Esophagus (tissue), 2 donors: Measurements from ENCODE around the gene PRSS56. TPM values are rescaled to one million over a fixed set of nuclear protein-coding genes. Genes with fewer than 3 reads are reported as not detected.
A peak's percentile ranks its signal among the peaks of the same experiment; 100 is the strongest.
"Not testable (repeated sequence)": the region's sequence is repeated elsewhere in the genome, so short reads cannot be mapped to it uniquely, and the experiment has no call there.

Experiments
- H3K27ac ChIP-seq, 2 donors: one replicate each; pipeline ENCODE4 v1.5.1; 2013; ENCODE audit warnings: low read depth in 2 of 2, mild to moderate bottlenecking in 2 of 2, inconsistent platforms in 1 of 2, low read length in 1 of 2, moderate library complexity in 1 of 2
- H3K27me3 ChIP-seq, 2 donors: one replicate each; pipeline ENCODE4 v1.6.1; 2013; ENCODE audit warnings: low read length in 2 of 2, control low read depth in 1 of 2, mild to moderate bottlenecking in 1 of 2; ENCODE audit not compliant: insufficient read depth in 2 of 2, control insufficient read depth in 1 of 2
- H3K36me3 ChIP-seq, 2 donors: one replicate each; pipeline ENCODE4 v1.6.1; 2013; ENCODE audit warnings: low read length in 1 of 2; ENCODE audit not compliant: control insufficient read depth in 2 of 2, insufficient read depth in 2 of 2
- H3K4me1 ChIP-seq, 2 donors: one replicate each; pipeline ENCODE4 v1.6.1; 2013; ENCODE audit warnings: low read length in 1 of 2; ENCODE audit not compliant: control insufficient read depth in 2 of 2, insufficient read depth in 2 of 2
- H3K4me3 ChIP-seq, 2 donors: one replicate each; pipeline ENCODE4 v1.5.1; 2013; ENCODE audit warnings: low read length in 2 of 2, mild to moderate bottlenecking in 2 of 2, low read depth in 1 of 2, moderate library complexity in 1 of 2
- H3K9me3 ChIP-seq, 2 donors: one replicate each; pipeline ENCODE4 v1.6.1; 2013; ENCODE audit warnings: mild to moderate bottlenecking in 2 of 2, low read depth in 1 of 2, low read length in 1 of 2, moderate library complexity in 1 of 2; ENCODE audit not compliant: control insufficient read depth in 2 of 2, insufficient read depth in 1 of 2
- WGBS, 2 donors: extraction: QIAGEN DNeasy Blood & Tissue Kit; methylation state at CpG; one replicate each; pipeline ENCODE4 v1.1.7; 2013; 5-methylcytosine and 5-hydroxymethylcytosine counted together
- polyA plus RNA-seq, 2 donors: library from polyadenylated mRNA; stranded (reverse); fragments of 200-250 nt; gene quantifications; one replicate each; pipeline ENCODE4 v1.2.3, GENCODE V29; 2013
- donor health status: healthy with polysubstance abuse.
- donor health status: Bipolar disorder and iron deficiency.

Gene PRSS56
- polyA plus RNA-seq, 2 donors = not detected

- no peaks in the 10 kb centered on the region for H3K4me1 ChIP-seq
- WGBS, 2 donors = 78 to 84% methylated on average over 3 of the region's 3 CpGs
- peaks cover 3 to 7% of the 10 kb centered on the region in 2 donors for H3K36me3 ChIP-seq
- no peaks in the 10 kb centered on the region for H3K9me3 ChIP-seq
- H3K27me3 ChIP-seq = no peaks in the 10 kb centered on the region
- H3K4me3 ChIP-seq = no peak overlapping the region
- H3K27ac ChIP-seq = no peak overlapping the region
Observed at GRCh38 chr2:232556426-232556825, 36.2 kb downstream of the PRSS56 start.

- H3K9me3 ChIP-seq = no peaks in the 10 kb centered on the region
- H3K27ac ChIP-seq = no peak overlapping the region
- H3K4me3 ChIP-seq = no peak overlapping the region
- no peaks in the 10 kb centered on the region for H3K4me1 ChIP-seq
- H3K36me3 ChIP-seq = peaks cover 5 to 21% of the 10 kb centered on the region in 2 donors
- no peaks in the 10 kb centered on the region for H3K27me3 ChIP-seq
- 80 to 90% methylated on average over 8 of the region's 8 CpGs for WGBS, 2 donors
Observed at GRCh38 chr2:232562515-232563151, 42.4 kb downstream of the PRSS56 start.

DNA sequence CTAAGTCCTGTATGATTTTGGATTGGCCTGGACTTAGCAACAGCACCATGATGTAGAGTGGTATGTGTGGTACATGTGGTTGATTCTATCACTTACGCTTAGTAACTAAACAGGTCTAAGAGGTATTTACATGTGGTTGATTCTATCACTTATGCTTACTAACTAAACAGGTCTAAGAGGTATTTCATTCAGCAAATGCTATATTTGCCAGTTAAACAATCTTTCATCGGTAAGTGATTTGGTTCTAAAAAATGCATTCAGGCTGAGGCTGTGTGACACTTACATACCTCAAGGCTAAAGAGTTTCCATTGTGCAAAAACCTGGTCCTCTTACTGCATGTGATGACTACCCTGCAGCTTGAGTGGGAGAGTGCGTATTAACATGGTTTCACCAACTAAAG lies 43.4 kb downstream of the PRSS56 start:
- Histone ChIP-seq H3K36me3 (peaks cover 7 to 19% of the 10 kb centered on the region in 2 donors), H3K4me3 (no peak overlapping the region), H3K9me3 (no peaks in the 10 kb centered on the region), H3K27ac (no peak overlapping the region), H3K27me3 (no peaks in the 10 kb centered on the region), H3K4me1 (no peaks in the 10 kb centered on the region)
- WGBS, 2 donors = 52 to 64% methylated on average over 3 of the region's 3 CpGs

- no peaks in the 10 kb centered on the region for H3K4me1 ChIP-seq
- peaks cover 22 to 36% of the 10 kb centered on the region in 2 donors for H3K36me3 ChIP-seq
- no peak overlapping the region for H3K4me3 ChIP-seq
- H3K9me3 ChIP-seq = no peaks in the 10 kb centered on the region
- H3K27me3 ChIP-seq = no peaks in the 10 kb centered on the region
- H3K27ac ChIP-seq = peak overlapping the region in 1 of 2 donors; percentile 36
Observed at GRCh38 chr2:232567721-232568120, 47.5 kb downstream of the PRSS56 start.

DNA sequence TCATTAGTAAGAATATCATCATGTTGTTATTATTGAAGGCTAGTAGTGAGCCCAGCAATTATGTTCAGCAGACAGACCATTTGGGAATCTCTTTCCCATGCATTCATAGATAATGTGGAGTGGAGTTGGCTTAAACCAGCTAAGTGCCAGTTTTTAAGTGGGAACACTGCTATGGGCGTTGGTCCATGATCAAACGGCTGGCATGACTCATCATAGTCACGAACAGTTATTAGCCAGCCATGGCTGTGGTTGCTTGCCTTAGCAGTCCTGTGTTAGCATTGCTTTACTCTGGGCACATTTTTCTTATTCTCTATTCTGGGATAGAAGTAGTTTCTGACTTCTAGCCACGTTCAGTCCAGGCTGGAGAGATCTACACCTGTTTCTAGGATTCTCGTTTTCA lies 48.0 kb downstream of the PRSS56 start:
- no peak overlapping the region for H3K27ac ChIP-seq
- WGBS, 2 donors = 36 to 57% methylated on average over 5 of the region's 5 CpGs
- peaks cover 26 to 34% of the 10 kb centered on the region in 2 donors for H3K36me3 ChIP-seq
- H3K9me3 ChIP-seq = no peaks in the 10 kb centered on the region
- no peak overlapping the region for H3K4me3 ChIP-seq
- no peaks in the 10 kb centered on the region for H3K4me1 ChIP-seq
- H3K27me3 ChIP-seq = no peaks in the 10 kb centered on the region

DNA sequence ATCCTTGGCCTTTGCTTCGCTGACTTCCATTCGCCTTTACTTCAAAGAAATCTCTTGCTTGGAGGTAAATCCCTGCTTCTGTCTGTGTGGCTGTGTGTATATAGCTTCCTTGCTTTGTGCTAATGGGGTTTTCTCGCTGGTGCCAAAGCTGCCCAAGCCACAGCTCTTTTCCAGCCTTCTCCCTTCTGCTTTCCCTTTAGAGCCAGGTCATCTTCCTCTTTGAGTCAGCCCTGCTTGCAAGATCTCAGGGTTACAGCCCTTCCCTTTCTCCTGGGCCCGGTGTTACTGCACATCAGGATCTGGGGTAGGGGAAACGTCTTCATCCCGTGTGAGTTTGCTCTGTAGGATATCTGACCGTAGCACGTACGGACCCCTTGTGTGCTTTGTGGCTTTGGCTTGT lies 49.4 kb downstream of the PRSS56 start:
- no peaks in the 10 kb centered on the region for H3K9me3 ChIP-seq
- WGBS, 2 donors = 93 to 95% methylated on average over 9 of the region's 9 CpGs
- no peaks in the 10 kb centered on the region for H3K4me1 ChIP-seq
- no peak overlapping the region for H3K4me3 ChIP-seq
- no peak overlapping the region for H3K27ac ChIP-seq
- no peaks in the 10 kb centered on the region for H3K27me3 ChIP-seq
- H3K36me3 ChIP-seq = peaks cover 29 to 38% of the 10 kb centered on the region in 2 donors

- not testable (repeated sequence) for H3K27ac ChIP-seq, H3K9me3 ChIP-seq, H3K27me3 ChIP-seq, H3K4me3 ChIP-seq, H3K4me1 ChIP-seq
- peaks cover 29 to 35% of the 10 kb centered on the region in 2 donors for H3K36me3 ChIP-seq
- WGBS, 2 donors = 97 to 99% methylated on average over 6 of the region's 6 CpGs
Observed at GRCh38 chr2:232570481-232570880, 50.3 kb downstream of the PRSS56 start.

- H3K27ac ChIP-seq = no peak overlapping the region
- peaks cover 29 to 34% of the 10 kb centered on the region in 2 donors for H3K36me3 ChIP-seq
- WGBS, 2 donors = 77 to 78% methylated on average over 7 of the region's 7 CpGs
- H3K9me3 ChIP-seq = no peaks in the 10 kb centered on the region
- H3K27me3 ChIP-seq = no peaks in the 10 kb centered on the region
- no peaks in the 10 kb centered on the region for H3K4me1 ChIP-seq
- no peak overlapping the region for H3K4me3 ChIP-seq
Observed at GRCh38 chr2:232571026-232571474, 50.9 kb downstream of the PRSS56 start.

- Histone ChIP-seq H3K27me3 (no peaks in the 10 kb centered on the region), H3K27ac (no peak overlapping the region), H3K9me3 (no peaks in the 10 kb centered on the region), H3K4me3 (no peak overlapping the region), H3K36me3 (peaks cover 23 to 26% of the 10 kb centered on the region in 2 donors), H3K4me1 (no peaks in the 10 kb centered on the region)
Observed at GRCh38 chr2:232573042-232573441, 52.9 kb downstream of the PRSS56 start.

- H3K9me3 ChIP-seq = no peaks in the 10 kb centered on the region
- H3K4me3 ChIP-seq = no peak overlapping the region
- H3K27me3 ChIP-seq = no peaks in the 10 kb centered on the region
- H3K36me3 ChIP-seq = peaks cover 18 to 22% of the 10 kb centered on the region in 2 donors
- no peak overlapping the region for H3K27ac ChIP-seq
- H3K4me1 ChIP-seq = no peaks in the 10 kb centered on the region
- 91 to 92% methylated on average over 8 of the region's 8 CpGs for WGBS, 2 donors
Observed at GRCh38 chr2:232573771-232574435, 53.7 kb downstream of the PRSS56 start.
